Sigmoid colon (tissue), 4 donors: ENCODE data around the gene BCKDK.

Experiments used
- POLR2A ChIP-seq, 2 donors: fragments of 450-650 bp; IDR thresholded peaks; one replicate each; pipeline ENCODE4 v1.6.1; 2016; ENCODE audit warnings: antibody characterized with exemption in 2 of 2, mild to moderate bottlenecking in 2 of 2, moderate library complexity in 2 of 2
- POLR2AphosphoS5 ChIP-seq, 4 donors: sonication (generic); formaldehyde crosslinking; IDR thresholded peaks; one replicate each; pipeline ENCODE4 v1.6.1; 2017; ENCODE audit warnings: antibody characterized with exemption in 4 of 4

DNA sequence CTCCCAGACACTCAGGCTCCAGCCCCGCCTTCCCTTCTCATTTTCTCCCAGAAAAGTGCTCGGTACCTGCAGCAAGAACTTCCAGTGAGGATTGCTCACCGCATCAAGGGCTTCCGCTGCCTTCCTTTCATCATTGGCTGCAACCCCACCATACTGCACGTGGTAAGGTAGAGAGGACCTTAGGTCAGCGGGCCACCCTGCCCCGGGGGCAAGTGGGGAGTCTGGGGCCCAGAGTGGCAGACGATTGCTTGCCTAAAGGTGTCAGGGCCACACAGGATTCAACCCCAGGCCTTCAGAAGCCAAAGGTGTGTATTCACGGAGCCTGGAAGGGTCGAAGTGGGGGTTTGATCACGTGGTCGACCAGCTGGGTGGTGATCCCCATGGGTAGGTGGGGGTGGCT is 1.4 kb downstream of the BCKDK start:
- TF ChIP-seq POLR2A (IDR thresholded peaks at IDR 0.05) (no peak), POLR2AphosphoS5 (IDR thresholded peaks at IDR 0.05) (no peak)
